Measurements from ENCODE around the gene PDLIM7.
"Not testable (repeated sequence)": the region's sequence is repeated elsewhere in the genome, so short reads cannot be mapped to it uniquely, and the experiment has no call there.

The PDLIM7 gene

GRCh38 chr5:177497292-177498012 lies at the start of gene PDLIM7:
TSS of gene PDLIM7 (minus strand) at chr5:177497604. CDS start at chr5:177496512, 1,092 bp downstream.
- Mint-ChIP-seq H3K9me3 (no peaks in the 10 kb centered on the region), H3K4me3 (peak within 1 kb of the TSS; percentile 87), H3K36me3 (ENCODE audit: low read depth) (peaks cover 4% of the 10 kb centered on the region), H3K27ac (peak within 1 kb of the TSS; percentile 76), H3K4me1 (ENCODE audit: low read depth) (peaks cover 31% of the 10 kb centered on the region), H3K27me3 (ENCODE audit: low read depth) (peaks cover 17% of the 10 kb centered on the region)
- peak; percentile 93 for DNase-seq (ENCODE audit: low spot score)

- H3K27ac Mint-ChIP-seq = no peak overlapping the region
- H3K9me3 Mint-ChIP-seq = no peaks in the 10 kb centered on the region
- peaks cover 10% of the 10 kb centered on the region for H3K36me3 Mint-ChIP-seq (ENCODE audit: low read depth)
- H3K4me1 Mint-ChIP-seq (ENCODE audit: low read depth) = peaks cover 4% of the 10 kb centered on the region
- no peak for DNase-seq (ENCODE audit: low spot score)
- no peak overlapping the region for H3K4me3 Mint-ChIP-seq
- H3K27me3 Mint-ChIP-seq (ENCODE audit: low read depth) = no peaks in the 10 kb centered on the region
These were observed 48.9 kb upstream of the PDLIM7 start for GRCh38 chr5:177546258-177546741.

DNA sequence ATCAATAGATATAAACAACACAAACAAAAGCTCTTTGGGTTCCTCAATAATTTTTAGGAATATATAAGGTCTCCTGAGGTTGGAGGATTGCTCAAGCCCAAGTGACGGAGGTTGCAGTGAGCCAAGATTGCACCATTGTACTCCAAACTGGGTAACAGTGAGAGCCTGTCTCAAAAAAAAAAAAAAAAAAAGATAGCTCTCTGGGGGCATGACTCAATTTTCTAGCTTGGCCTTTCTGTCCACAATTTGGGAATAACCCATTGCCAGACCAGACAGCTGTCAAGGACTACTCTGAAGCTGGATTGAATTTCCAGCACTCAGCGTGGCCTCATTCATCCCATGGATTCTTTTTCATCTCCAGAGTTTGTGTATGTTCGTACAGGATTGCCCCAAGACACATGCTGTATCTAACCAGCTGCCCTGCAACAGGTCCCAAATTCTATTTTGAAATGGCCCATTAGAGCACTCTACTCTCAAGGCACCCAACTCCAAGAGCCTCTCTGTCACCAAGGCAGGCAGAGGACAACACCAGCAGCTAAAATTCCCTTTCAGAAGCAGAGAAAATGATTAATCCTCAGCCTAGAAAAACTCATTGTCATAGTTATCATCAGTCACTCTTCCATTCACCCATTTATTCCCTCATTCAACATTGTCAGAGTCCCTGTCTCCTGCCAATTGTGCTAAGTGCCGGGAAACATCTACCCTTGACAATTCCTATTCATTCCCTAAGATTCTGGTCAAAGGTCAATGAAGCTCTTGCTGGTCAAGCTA lies 48.3 kb upstream of the PDLIM7 start:
- Mint-ChIP-seq H3K27me3 (ENCODE audit: low read depth) (no peaks in the 10 kb centered on the region), H3K9me3 (no peaks in the 10 kb centered on the region), H3K36me3 (ENCODE audit: low read depth) (peaks cover 10% of the 10 kb centered on the region), H3K4me1 (ENCODE audit: low read depth) (peaks cover 4% of the 10 kb centered on the region), H3K4me3 (no peak overlapping the region), H3K27ac (no peak overlapping the region)
- DNase-seq (ENCODE audit: low spot score) = no peak

DNA sequence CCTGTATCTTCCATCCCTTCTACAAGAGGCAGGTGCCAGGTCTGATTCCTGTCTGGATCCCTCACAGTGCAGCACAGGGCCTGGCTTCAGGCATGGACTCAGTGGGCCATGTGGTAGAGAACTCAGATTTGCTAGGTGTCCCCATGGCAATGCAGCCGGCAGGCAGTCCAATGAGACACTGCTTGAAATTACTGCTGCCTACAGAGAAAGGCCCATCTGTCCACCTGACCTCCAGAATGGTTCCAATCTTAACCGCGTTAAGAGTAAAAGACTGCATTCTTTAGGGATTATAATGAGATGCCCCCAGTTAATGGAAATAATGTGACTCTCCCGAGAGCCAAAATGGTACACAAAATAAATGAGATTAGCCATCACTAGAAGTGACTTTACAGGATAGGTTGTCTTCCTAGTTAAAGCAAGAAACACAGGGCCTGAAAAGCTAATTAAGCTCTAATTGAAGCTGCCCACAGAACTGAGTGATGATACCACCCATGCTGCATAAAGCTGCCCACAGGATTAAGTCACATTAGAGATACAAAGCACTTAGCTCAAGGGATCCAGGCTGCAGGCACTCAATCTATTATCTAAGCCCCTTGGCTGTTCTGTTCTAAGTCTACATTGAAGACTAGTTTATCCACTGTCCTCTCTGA lies 45.5 kb upstream of the PDLIM7 start:
- no peaks in the 10 kb centered on the region for H3K27me3 Mint-ChIP-seq (ENCODE audit: low read depth)
- H3K27ac Mint-ChIP-seq = no peak overlapping the region
- DNase-seq (ENCODE audit: low spot score) = no peak
- H3K4me1 Mint-ChIP-seq (ENCODE audit: low read depth) = peaks cover 2% of the 10 kb centered on the region
- no peak overlapping the region for H3K4me3 Mint-ChIP-seq
- peaks cover 13% of the 10 kb centered on the region for H3K36me3 Mint-ChIP-seq (ENCODE audit: low read depth)
- H3K9me3 Mint-ChIP-seq = no peaks in the 10 kb centered on the region

DNA sequence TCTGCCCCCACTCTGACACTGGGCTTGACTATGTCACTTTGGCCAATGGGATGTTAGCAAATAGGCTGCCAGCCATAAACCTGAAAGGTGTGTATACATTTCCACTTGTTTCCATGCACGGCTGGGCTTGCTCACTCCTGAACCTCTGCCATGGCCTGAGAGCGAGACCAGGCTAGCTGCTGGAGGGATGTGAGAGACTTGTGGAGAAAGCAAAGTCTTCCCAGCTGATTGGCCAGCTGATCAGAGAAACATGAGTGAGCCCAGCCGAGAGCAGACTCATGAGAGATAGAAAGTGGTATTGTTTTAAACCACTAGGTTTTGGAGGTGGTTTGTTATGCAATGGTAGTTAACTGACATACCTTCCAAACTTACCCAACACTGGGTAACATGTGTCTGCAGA lies 43.0 kb upstream of the PDLIM7 start:
- Mint-ChIP-seq H3K27me3 (ENCODE audit: low read depth) (no peaks in the 10 kb centered on the region), H3K4me3 (no peak overlapping the region), H3K4me1 (ENCODE audit: low read depth) (no peaks in the 10 kb centered on the region), H3K36me3 (ENCODE audit: low read depth) (peaks cover 21% of the 10 kb centered on the region), H3K27ac (no peak overlapping the region), H3K9me3 (no peaks in the 10 kb centered on the region)
- DNase-seq (ENCODE audit: low spot score) = no peak

- Mint-ChIP-seq H3K4me1 (ENCODE audit: low read depth) (no peaks in the 10 kb centered on the region), H3K27ac (no peak overlapping the region), H3K4me3 (no peak overlapping the region), H3K36me3 (ENCODE audit: low read depth) (peaks cover 22% of the 10 kb centered on the region), H3K27me3 (ENCODE audit: low read depth) (no peaks in the 10 kb centered on the region), H3K9me3 (no peaks in the 10 kb centered on the region)
- no peak for DNase-seq (ENCODE audit: low spot score)
These were observed 42.0 kb upstream of the PDLIM7 start for GRCh38 chr5:177539411-177539810.

- H3K4me1 Mint-ChIP-seq (ENCODE audit: low read depth) = no peaks in the 10 kb centered on the region
- no peak for DNase-seq (ENCODE audit: low spot score)
- H3K36me3 Mint-ChIP-seq (ENCODE audit: low read depth) = peaks cover 22% of the 10 kb centered on the region
These were observed 41.5 kb upstream of the PDLIM7 start for GRCh38 chr5:177538876-177539275.

GRCh38 chr5:177537389-177538361 lies 40.3 kb upstream of the PDLIM7 start:
- Mint-ChIP-seq H3K36me3 (ENCODE audit: low read depth) (peaks cover 29% of the 10 kb centered on the region), H3K27ac (no peak overlapping the region), H3K9me3 (no peaks in the 10 kb centered on the region), H3K4me3 (no peak overlapping the region), H3K27me3 (ENCODE audit: low read depth) (no peaks in the 10 kb centered on the region), H3K4me1 (ENCODE audit: low read depth) (no peaks in the 10 kb centered on the region)
- no peak for DNase-seq (ENCODE audit: low spot score)

More at GRCh38 chr5:177538876-177539275, 41.5 kb upstream of the PDLIM7 start:
- Mint-ChIP-seq H3K4me3 (no peak overlapping the region), H3K27ac (no peak overlapping the region), H3K27me3 (ENCODE audit: low read depth) (no peaks in the 10 kb centered on the region), H3K9me3 (no peaks in the 10 kb centered on the region)

GRCh38 chr5:177536386-177536785 lies 39.0 kb upstream of the PDLIM7 start:
- Mint-ChIP-seq H3K4me3 (no peak overlapping the region), H3K27me3 (ENCODE audit: low read depth) (no peaks in the 10 kb centered on the region), H3K27ac (no peak overlapping the region), H3K9me3 (no peaks in the 10 kb centered on the region), H3K4me1 (ENCODE audit: low read depth) (no peaks in the 10 kb centered on the region), H3K36me3 (ENCODE audit: low read depth) (peaks cover 28% of the 10 kb centered on the region)
- no peak for DNase-seq (ENCODE audit: low spot score)

DNA sequence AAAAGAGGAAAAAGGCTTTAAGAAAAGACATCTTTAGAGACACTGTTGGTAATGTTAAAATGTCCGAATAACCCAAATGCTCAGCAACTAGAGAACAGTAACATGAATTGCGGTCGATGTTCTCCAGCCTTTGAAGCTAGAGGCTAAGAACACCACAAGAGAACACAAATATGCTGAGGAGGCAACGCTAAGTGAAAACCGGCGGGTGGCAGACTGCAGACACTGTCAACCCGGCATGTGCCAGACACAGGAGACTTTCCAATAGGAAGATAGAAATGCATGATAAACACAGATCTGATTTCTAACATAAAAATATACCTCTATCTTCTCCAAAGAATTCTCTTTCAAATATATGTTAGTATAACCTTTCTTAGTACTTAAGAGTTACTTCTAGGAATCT lies 37.7 kb upstream of the PDLIM7 start:
- no peak for DNase-seq (ENCODE audit: low spot score)
- H3K27ac Mint-ChIP-seq = no peak overlapping the region
- no peaks in the 10 kb centered on the region for H3K9me3 Mint-ChIP-seq
- H3K27me3 Mint-ChIP-seq (ENCODE audit: low read depth) = no peaks in the 10 kb centered on the region
- H3K4me1 Mint-ChIP-seq (ENCODE audit: low read depth) = no peaks in the 10 kb centered on the region
- peaks cover 35% of the 10 kb centered on the region for H3K36me3 Mint-ChIP-seq (ENCODE audit: low read depth)
- no peak overlapping the region for H3K4me3 Mint-ChIP-seq

DNA sequence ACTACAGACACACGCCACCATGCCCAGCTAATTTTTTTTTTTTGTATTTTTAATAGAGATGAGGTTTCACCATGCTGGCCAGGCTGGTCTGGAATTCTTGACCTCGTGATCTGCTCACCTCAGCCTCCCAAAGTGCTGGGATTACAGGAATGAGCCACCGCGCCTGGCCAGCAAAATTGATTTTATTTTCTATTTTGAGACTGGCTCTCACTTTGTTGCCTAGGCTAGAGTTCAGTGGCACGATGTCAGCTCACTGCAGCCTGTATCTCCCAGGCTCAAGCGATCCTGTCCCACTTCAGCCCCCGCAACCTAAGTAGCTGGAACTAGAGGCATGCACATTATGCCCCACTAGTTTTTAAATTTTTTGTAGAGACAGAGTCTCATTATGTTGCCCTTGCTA lies 37.0 kb upstream of the PDLIM7 start:
- not testable (repeated sequence) for H3K27ac Mint-ChIP-seq; H3K4me3 Mint-ChIP-seq; H3K4me1 Mint-ChIP-seq (ENCODE audit: low read depth); H3K9me3 Mint-ChIP-seq; H3K27me3 Mint-ChIP-seq (ENCODE audit: low read depth); DNase-seq (ENCODE audit: low spot score)
- peaks cover 38% of the 10 kb centered on the region for H3K36me3 Mint-ChIP-seq (ENCODE audit: low read depth)

DNA sequence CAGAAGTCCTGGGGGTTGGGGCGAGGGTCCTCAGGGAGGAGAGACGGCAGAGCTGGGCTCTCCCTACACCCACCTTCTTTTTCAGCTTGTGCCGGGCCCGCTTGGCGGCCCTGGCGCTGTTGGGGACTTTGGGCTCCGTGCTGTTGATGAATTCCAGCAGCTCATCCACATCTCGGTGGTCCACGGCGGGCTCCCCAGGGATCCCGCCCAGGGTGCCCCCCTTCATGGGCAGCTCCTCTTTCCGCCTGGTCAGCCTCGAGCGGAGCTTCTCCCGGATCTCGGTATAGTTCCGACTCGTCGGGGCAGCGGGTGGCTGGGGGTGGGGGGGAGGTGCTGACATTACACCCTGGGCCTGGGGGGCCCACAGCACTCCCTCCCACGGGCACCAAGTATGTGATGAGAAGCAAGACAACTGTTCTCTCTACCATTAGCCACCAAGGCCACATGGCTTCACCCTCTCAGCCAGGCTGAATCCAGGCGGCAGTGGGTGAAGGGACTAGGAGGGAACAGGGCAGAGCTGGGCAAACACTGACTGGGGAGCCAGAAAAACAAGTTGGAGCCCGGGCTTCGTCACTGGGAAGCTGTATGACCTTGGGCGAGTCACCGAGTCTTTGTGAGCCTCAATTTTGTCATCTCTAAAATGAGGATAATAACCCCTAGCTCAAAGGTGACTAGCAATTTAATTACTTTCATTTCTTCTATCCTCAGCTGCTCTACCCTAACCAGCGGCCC lies 34.0 kb upstream of the PDLIM7 start:
- H3K9me3 Mint-ChIP-seq = no peaks in the 10 kb centered on the region
- H3K27ac Mint-ChIP-seq = no peak overlapping the region
- no peaks in the 10 kb centered on the region for H3K27me3 Mint-ChIP-seq (ENCODE audit: low read depth)
- no peak overlapping the region for H3K4me3 Mint-ChIP-seq
- H3K36me3 Mint-ChIP-seq (ENCODE audit: low read depth) = peaks cover 24% of the 10 kb centered on the region
- DNase-seq (ENCODE audit: low spot score) = no peak
- no peaks in the 10 kb centered on the region for H3K4me1 Mint-ChIP-seq (ENCODE audit: low read depth)

GRCh38 chr5:177530638-177531037 lies 33.2 kb upstream of the PDLIM7 start:
- no peaks in the 10 kb centered on the region for H3K27me3 Mint-ChIP-seq (ENCODE audit: low read depth)
- no peaks in the 10 kb centered on the region for H3K4me1 Mint-ChIP-seq (ENCODE audit: low read depth)
- no peak overlapping the region for H3K27ac Mint-ChIP-seq
- no peak for DNase-seq (ENCODE audit: low spot score)
- peaks cover 24% of the 10 kb centered on the region for H3K36me3 Mint-ChIP-seq (ENCODE audit: low read depth)
- no peak overlapping the region for H3K4me3 Mint-ChIP-seq
- no peaks in the 10 kb centered on the region for H3K9me3 Mint-ChIP-seq

All from T-helper 2 cell treated with Interferon-gamma antibody and Interleukin-4, amounts not matched to agents 5 μg/mL and 100 μg/mL, for 36 hours (primary cell).